ENCODE data around the gene SPECC1. TPM values are rescaled to one million over a fixed set of nuclear protein-coding genes. Genes with fewer than 3 reads are reported as not detected.

Gene SPECC1
- total and polyA plus RNA-seq, 8 donors, result 6.1 to 38.3 (median 7.1) TPM

GRCh38 chr17:20043021-20043420 lies 33.9 kb downstream of the SPECC1 start:
- no peak for ATAC-seq
- intact Hi-C loops (cut with DNase I), result no loop called here
- Histone ChIP-seq H3K4me1 (no peaks in the 10 kb centered on the region), H3K27me3 (no peaks in the 10 kb centered on the region), H3K27ac (no peak overlapping the region), H3K36me3 (no peaks in the 10 kb centered on the region), H3K9me3 (no peaks in the 10 kb centered on the region), H3K4me3 (no peak overlapping the region)
- no peak for TF ChIP-seq CTCF (IDR thresholded peaks at IDR 0.05)
- DNase-seq, result no peak

- intact Hi-C loops (cut with DNase I), result no loop called here
- H3K4me1 ChIP-seq, result no peaks in the 10 kb centered on the region
- no peaks in the 10 kb centered on the region for H3K27me3 ChIP-seq
- H3K36me3 ChIP-seq, result no peaks in the 10 kb centered on the region
- DNase-seq, result no peak
- no peak overlapping the region for H3K27ac ChIP-seq
- no peak for ATAC-seq
- H3K9me3 ChIP-seq, result no peaks in the 10 kb centered on the region
- no peak overlapping the region for H3K4me3 ChIP-seq
- TF ChIP-seq CTCF (IDR thresholded peaks at IDR 0.05), result no peak
Observed at GRCh38 chr17:20045476-20045875, 36.3 kb downstream of the SPECC1 start.

- Histone ChIP-seq H3K27ac (no peak overlapping the region), H3K27me3 (no peaks in the 10 kb centered on the region), H3K4me3 (no peak overlapping the region), H3K9me3 (no peaks in the 10 kb centered on the region), H3K4me1 (no peaks in the 10 kb centered on the region), H3K36me3 (no peaks in the 10 kb centered on the region)
- DNase-seq (peak in 1 of 4 donors; percentile 54), ATAC-seq (no peak)
- no peak for TF ChIP-seq CTCF (IDR thresholded peaks at IDR 0.05)
- intact Hi-C loops (cut with DNase I), result no loop called here
Observed at GRCh38 chr17:20046629-20047028, 37.5 kb downstream of the SPECC1 start.

GRCh38 chr17:20051624-20052023 lies 42.5 kb downstream of the SPECC1 start:
- peaks cover 0 to 6% of the 10 kb centered on the region in 2 donors for H3K9me3 ChIP-seq
- intact Hi-C loops (cut with DNase I), result no loop called here
- no peaks in the 10 kb centered on the region for H3K36me3 ChIP-seq
- no peak for DNase-seq
- no peaks in the 10 kb centered on the region for H3K27me3 ChIP-seq
- no peak for ATAC-seq
- H3K4me3 ChIP-seq, result no peak overlapping the region
- no peak for TF ChIP-seq CTCF (IDR thresholded peaks at IDR 0.05)
- no peak overlapping the region for H3K27ac ChIP-seq
- no peaks in the 10 kb centered on the region for H3K4me1 ChIP-seq

GRCh38 chr17:20053361-20053964 lies 44.3 kb downstream of the SPECC1 start:
- no peak for DNase-seq
- Histone ChIP-seq H3K4me1 (no peaks in the 10 kb centered on the region), H3K4me3 (no peak overlapping the region), H3K9me3 (peaks cover 0 to 6% of the 10 kb centered on the region in 2 donors), H3K36me3 (no peaks in the 10 kb centered on the region), H3K27ac (no peak overlapping the region), H3K27me3 (no peaks in the 10 kb centered on the region)
- intact Hi-C loops (cut with DNase I), result no loop called here
- no peak for TF ChIP-seq CTCF (IDR thresholded peaks at IDR 0.05)
- ATAC-seq, result peak; percentile 47
